Transverse colon (tissue), 4 donors: Measurements from ENCODE around the gene S100A2. TPM values are rescaled to one million over a fixed set of nuclear protein-coding genes. Genes with fewer than 3 reads are reported as not detected.

Source experiments
- DNase-seq: peaks from one replicate; pipeline ENCODE4 v3.0.0-alpha.2; 2019
- H3K27ac ChIP-seq, 4 donors: fragments of 200-600 bp; sonication (generic); 2 replicates each; pipeline ENCODE4 v1.5.1; 2016 to 2018; ENCODE audit warnings: inconsistent platforms in 4 of 4
- H3K27me3 ChIP-seq: fragments of 200-600 bp; sonication (generic); 2 replicates; pipeline ENCODE4 v1.5.1; 2017; ENCODE audit warnings: inconsistent platforms
- H3K36me3 ChIP-seq, 4 donors: fragments of 200-600 bp; sonication (generic); 2 replicates each; pipeline ENCODE4 v1.5.1; 2017 to 2019; ENCODE audit warnings: inconsistent platforms in 4 of 4
- H3K4me1 ChIP-seq, 4 donors: fragments of 200-600 bp; sonication (generic); 2 replicates each; pipeline ENCODE4 v1.5.1; 2017 to 2020; ENCODE audit warnings: inconsistent platforms in 4 of 4
- H3K4me3 ChIP-seq, 4 donors: fragments of 200-600 bp; sonication (generic); 1 replicate in 1 of 4; 2 replicates in 3 of 4; pipeline versions ENCODE4 v1.5.1 to v1.6.1; 2017 to 2019; ENCODE audit warnings: inconsistent platforms in 4 of 4
- H3K9me3 ChIP-seq, 2 donors: fragments of 200-600 bp; sonication (generic); 2 replicates each; pipeline ENCODE4 v1.5.1; 2017 to 2019; ENCODE audit warnings: inconsistent platforms in 2 of 2
- EP300 ChIP-seq: sonication (generic); formaldehyde crosslinking; IDR thresholded peaks from one replicate; pipeline ENCODE4 v1.6.1; 2017; ENCODE audit warnings: antibody characterized with exemption, low read depth
- POLR2A ChIP-seq: fragments of 450-650 bp; IDR thresholded peaks from one replicate; pipeline ENCODE4 v1.6.1; 2016; ENCODE audit warnings: antibody characterized with exemption, mild to moderate bottlenecking, moderate library complexity
- POLR2AphosphoS5 ChIP-seq, 3 donors: sonication (generic); formaldehyde crosslinking; IDR thresholded peaks; one replicate each; pipeline ENCODE4 v1.6.1; 2016; ENCODE audit warnings: antibody characterized with exemption in 3 of 3
- WGBS, 2 donors: methylation state at CpG; one replicate each; pipeline ENCODE4 v1.1.5; 2018; ENCODE audit warnings: low coverage in 1 of 2; 5-methylcytosine and 5-hydroxymethylcytosine counted together
- in situ Hi-C, 4 donors: fragments of 200-750 bp; cut with MboI; loops; one replicate each; pipeline versions ENCODE4 v1.15.0 to v1.15.1; 2017; ENCODE audit warnings: low sequenced_read_pairs in 3 of 4, low pct_ligation_motif_present in 1 of 4, low pct_unique_long_range_greater_than_20kb in 1 of 4
- intact Hi-C: fragments of 100-400 bp; cut with DNase I; formaldehyde crosslinking; loops from one replicate; pipeline ENCODE4 v1.15.1; 2023; ENCODE audit warnings: low total_unique reads
- total RNA-seq, 4 donors: library from RNA; depleted of rRNA; stranded (reverse); fragments of >200 nt; gene quantifications; one replicate each; pipeline ENCODE4 v1.1.0, GENCODE V29; 2016
- TF ChIP-seq, protein P1 (sequence below), 5 experiments: fragments of 200-600 bp in 3 of 5; fragments of 450-650 bp in 2 of 5; sonication (generic) in 3 of 5; IDR thresholded peaks; 1 replicate in 2 of 5; 2 replicates in 3 of 5; pipeline ENCODE4 v1.5.1; 2016 to 2017; ENCODE audit warnings: antibody characterized with exemption in 5 of 5, inconsistent platforms in 3 of 5, mild to moderate bottlenecking in 2 of 5, moderate library complexity in 1 of 5

Gene S100A2
- total RNA-seq: 1 to 10 TPM in 1 of 4 donors, not detected in 3; 2.2 TPM

DNA sequence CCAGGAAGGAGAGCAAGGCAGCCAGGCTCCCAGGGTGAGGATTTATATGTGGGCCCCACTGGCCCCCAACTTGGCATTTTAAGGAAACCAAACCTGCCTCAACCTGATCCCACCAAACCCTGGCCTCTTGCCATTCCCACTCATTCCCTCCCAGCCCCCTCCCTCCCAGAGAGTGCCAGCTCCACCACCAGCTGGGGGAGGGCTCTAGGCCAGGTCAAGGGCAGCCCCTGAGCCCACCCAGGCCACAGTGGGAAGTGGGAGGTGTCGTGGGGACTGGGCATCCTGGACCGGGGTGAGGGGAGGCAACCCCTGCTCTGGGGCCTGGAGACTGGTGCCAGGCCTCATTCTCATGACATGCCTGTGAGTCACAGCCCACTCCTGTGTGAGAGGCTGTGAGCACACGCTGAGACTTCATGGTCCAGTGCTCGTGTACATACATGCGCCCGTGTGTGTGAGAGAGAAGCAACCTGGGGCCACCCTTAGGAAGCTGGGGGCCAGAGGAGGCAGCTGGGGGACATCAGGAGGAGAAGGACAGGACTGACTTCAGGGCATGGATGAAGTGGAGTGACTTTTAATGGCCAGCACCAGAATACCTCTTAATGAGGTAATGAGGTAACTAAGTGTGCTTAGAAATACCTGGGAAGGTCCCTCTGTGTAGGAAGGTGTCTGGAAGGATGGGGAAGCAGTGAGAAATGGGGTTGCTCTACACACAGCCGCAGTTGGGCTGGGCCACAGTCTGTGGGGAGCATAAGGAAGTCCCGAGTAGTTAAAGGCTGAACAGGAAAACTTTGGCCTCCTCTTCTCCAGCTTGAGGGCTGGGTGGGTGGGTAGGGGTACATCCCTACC lies at the start of gene S100A2:
Gene S100A2 (minus strand): TSS at position 316 of the 846 bp plus-strand sequence. CDS start 1,967 bp downstream, outside the sequence.
- in situ Hi-C loops (loop anchor here in 2 of 4 donors (5.0 kb wide), 1 partner anchor 53 kb away; no protein-coding TSS in a partner anchor), intact Hi-C loops (loop anchor here (5.0 kb wide), 1 partner anchor 53 kb away; no protein-coding TSS in a partner anchor)
- no peaks in the 10 kb centered on the region for H3K27me3 ChIP-seq
- H3K36me3 ChIP-seq: no peaks in the 10 kb centered on the region
- H3K4me1 ChIP-seq: peaks cover 30 to 43% (median 35%) of the 10 kb centered on the region in 4 donors
- WGBS, 2 donors: 54% methylated on average over 7 of the region's 8 CpGs; no CpG with 5 or more reads in 1 of the 2 donors
- TF ChIP-seq POLR2AphosphoS5 (IDR thresholded peaks at IDR 0.05) (peak in 2 of 3 donors; percentile 27 to 62), EP300 (no peak)
- peak; percentile 55 for DNase-seq
- no peaks in the 10 kb centered on the region for H3K9me3 ChIP-seq
- H3K27ac ChIP-seq: peak within 1 kb of the TSS; percentile 93 to 97 (median 94)
- H3K4me3 ChIP-seq: no peak within 1 kb of the TSS

DNA sequence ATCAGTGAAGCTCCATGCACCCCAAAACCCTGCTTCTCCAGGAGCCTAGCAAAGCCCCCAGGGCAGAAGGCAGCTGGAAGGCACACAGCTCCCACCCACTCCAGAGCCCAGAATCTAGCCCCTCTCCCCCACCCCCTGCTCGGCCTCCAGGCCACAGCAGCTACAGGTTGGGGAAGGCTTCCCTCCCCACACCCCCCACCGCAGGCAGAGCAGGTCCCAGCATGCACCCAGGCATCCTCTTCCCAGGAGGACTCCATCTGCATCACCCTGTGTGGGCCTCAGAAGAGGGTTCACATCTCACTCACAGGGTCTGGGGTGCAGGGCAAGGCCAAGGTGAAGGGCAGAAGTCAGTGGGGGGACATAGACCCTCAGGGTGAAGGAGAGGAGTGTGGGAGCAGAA lies 49.8 kb upstream of the S100A2 start:
- peak overlapping the region in 3 of 4 donors; percentile 25 to 47 (median 33) for H3K4me3 ChIP-seq
- 86% methylated on average over 1 of the region's 2 CpGs; no CpG with 5 or more reads in 1 of the 2 donors for WGBS, 2 donors
- intact Hi-C loops: no loop called here

DNA sequence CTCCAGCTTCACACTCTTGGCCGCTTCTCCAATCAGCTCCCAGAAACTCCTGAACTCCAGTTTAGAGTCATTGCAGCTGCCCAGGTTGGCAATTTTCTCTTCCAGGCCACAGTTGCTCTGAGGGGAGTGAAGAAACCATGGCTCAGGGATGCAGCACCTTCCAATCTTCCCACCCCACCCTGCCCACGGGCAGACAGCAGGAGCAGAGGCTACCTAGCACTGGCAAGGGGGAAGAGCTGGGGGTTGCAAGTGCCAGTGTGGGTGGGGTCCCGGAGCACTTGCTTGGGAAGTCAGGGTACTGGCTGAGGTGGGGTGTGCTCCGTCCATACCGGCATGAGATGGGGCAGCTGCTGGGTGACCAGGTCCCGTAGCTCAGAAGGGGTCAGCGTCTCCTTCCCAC lies 49.3 kb upstream of the S100A2 start:
- Histone ChIP-seq H3K4me3 (peak overlapping the region in 2 of 4 donors; percentile 33 to 47), H3K27me3 (no peaks in the 10 kb centered on the region), H3K36me3 (no peaks in the 10 kb centered on the region), H3K9me3 (no peaks in the 10 kb centered on the region), H3K4me1 (peaks cover 34 to 59% (median 44%) of the 10 kb centered on the region in 4 donors), H3K27ac (peak overlapping the region; percentile 89 to 97 (median 92))
- no peak for DNase-seq
- in situ Hi-C loops: no loop called here
- no peak for TF ChIP-seq POLR2A
- no peak for TF ChIP-seq EP300
- no peak for TF ChIP-seq POLR2AphosphoS5 (IDR thresholded peaks at IDR 0.05)
- intact Hi-C loops: loop anchor here (5.0 kb wide), 1 partner anchor 38 kb away; no protein-coding TSS in a partner anchor
- WGBS, 2 donors: 84% methylated on average over 7 of the region's 7 CpGs; no CpG with 5 or more reads in 1 of the 2 donors

More for the DNA sequence above, 49.8 kb upstream of the S100A2 start:
- peaks cover 31 to 54% (median 39%) of the 10 kb centered on the region in 4 donors for H3K4me1 ChIP-seq
- H3K27me3 ChIP-seq: no peaks in the 10 kb centered on the region
- H3K36me3 ChIP-seq: no peaks in the 10 kb centered on the region
- no peak for TF ChIP-seq POLR2A
- no peak for TF ChIP-seq EP300
- TF ChIP-seq, protein P1, sequence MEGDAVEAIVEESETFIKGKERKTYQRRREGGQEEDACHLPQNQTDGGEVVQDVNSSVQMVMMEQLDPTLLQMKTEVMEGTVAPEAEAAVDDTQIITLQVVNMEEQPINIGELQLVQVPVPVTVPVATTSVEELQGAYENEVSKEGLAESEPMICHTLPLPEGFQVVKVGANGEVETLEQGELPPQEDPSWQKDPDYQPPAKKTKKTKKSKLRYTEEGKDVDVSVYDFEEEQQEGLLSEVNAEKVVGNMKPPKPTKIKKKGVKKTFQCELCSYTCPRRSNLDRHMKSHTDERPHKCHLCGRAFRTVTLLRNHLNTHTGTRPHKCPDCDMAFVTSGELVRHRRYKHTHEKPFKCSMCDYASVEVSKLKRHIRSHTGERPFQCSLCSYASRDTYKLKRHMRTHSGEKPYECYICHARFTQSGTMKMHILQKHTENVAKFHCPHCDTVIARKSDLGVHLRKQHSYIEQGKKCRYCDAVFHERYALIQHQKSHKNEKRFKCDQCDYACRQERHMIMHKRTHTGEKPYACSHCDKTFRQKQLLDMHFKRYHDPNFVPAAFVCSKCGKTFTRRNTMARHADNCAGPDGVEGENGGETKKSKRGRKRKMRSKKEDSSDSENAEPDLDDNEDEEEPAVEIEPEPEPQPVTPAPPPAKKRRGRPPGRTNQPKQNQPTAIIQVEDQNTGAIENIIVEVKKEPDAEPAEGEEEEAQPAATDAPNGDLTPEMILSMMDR (IDR thresholded peaks at IDR 0.05): no peak
- no peak for TF ChIP-seq POLR2AphosphoS5 (IDR thresholded peaks at IDR 0.05)
- DNase-seq: no peak
- peak overlapping the region; percentile 71 to 92 (median 90) for H3K27ac ChIP-seq
- in situ Hi-C loops: no loop called here
- H3K9me3 ChIP-seq: no peaks in the 10 kb centered on the region

DNA sequence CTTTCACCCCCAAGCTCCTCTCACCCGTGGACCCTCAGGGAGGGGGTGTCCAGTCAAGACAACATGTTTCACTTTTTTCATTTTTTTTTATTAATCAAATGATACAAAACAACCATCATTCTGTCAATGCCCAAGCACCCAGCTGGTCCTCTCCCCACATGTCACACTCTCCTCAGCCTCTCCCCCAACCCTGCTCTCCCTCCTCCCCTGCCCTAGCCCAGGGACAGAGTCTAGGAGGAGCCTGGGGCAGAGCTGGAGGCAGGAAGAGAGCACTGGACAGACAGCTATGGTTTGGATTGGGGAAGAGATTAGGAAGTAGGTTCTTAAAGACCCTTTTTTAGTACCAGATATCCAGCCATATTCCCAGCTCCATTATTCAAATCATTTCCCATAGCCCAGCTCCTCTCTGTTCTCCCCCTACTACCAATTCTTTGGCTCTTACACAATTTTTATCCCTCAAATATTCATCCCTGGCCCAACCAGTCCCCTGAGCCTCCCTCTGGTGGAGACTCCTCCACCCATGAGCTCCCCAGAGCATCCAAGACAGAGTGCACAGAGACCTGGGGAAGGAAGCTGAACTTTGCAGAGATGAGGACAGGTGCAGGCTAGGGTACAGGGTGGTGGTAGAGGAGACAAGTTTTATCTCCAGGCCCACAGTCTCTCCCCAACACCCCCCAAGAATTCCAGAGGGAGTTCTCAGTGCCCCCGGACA lies 48.7 kb upstream of the S100A2 start:
- intact Hi-C loops: loop anchor here (5.0 kb wide), 1 partner anchor 37 kb away; no protein-coding TSS in a partner anchor
- 64% methylated on average over 2 of the region's 2 CpGs; no CpG with 5 or more reads in 1 of the 2 donors for WGBS, 2 donors
- Histone ChIP-seq H3K27me3 (no peaks in the 10 kb centered on the region), H3K4me1 (peaks cover 38 to 65% (median 50%) of the 10 kb centered on the region in 4 donors), H3K9me3 (no peaks in the 10 kb centered on the region), H3K27ac (peak overlapping the region; percentile 89 to 97 (median 92)), H3K36me3 (no peaks in the 10 kb centered on the region), H3K4me3 (no peak overlapping the region)
- no peak for TF ChIP-seq EP300
- TF ChIP-seq POLR2AphosphoS5 (IDR thresholded peaks at IDR 0.05): peak in 1 of 3 donors; percentile 8
- in situ Hi-C loops: no loop called here
- DNase-seq: no peak

DNA sequence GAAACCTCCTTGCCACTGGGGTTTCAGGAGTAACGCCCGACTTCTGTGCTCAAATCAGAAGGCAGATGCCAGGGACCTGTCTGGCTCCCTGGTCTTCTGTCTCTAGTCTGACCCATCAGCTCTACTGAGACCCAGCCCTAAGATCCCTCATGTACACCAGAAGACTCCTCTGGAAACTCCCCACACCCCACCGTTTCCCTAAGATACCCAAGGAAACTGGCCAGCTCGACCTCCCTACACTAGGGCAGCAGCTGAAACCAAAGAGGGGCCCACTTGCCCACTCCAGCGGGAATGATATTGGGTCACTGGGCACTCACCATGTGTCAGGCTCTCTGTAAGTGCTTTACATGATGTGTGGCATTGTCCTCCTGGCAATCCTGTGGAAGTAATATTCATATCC lies 47.8 kb upstream of the S100A2 start:
- DNase-seq: no peak
- peak overlapping the region; percentile 89 to 97 (median 92) for H3K27ac ChIP-seq
- no peaks in the 10 kb centered on the region for H3K27me3 ChIP-seq
- H3K4me3 ChIP-seq: peak overlapping the region in 3 of 4 donors; percentile 53 to 62 (median 57)
- 52% methylated on average over 5 of the region's 5 CpGs; no CpG with 5 or more reads in 1 of the 2 donors for WGBS, 2 donors
- in situ Hi-C loops (no loop called here), intact Hi-C loops (loop anchor here (5.0 kb wide), 1 partner anchor 36 kb away; no protein-coding TSS in a partner anchor)
- no peaks in the 10 kb centered on the region for H3K9me3 ChIP-seq
- TF ChIP-seq POLR2AphosphoS5 (IDR thresholded peaks at IDR 0.05) (no peak), POLR2A (no peak), EP300 (no peak)
- TF ChIP-seq, protein P1 (IDR thresholded peaks at IDR 0.05): no peak
- H3K4me1 ChIP-seq: peaks cover 40 to 73% (median 55%) of the 10 kb centered on the region in 4 donors
- H3K36me3 ChIP-seq: no peaks in the 10 kb centered on the region
